GM23248 (cell line): Measurements from ENCODE around the gene CTIF. TPM values are rescaled to one million over a fixed set of nuclear protein-coding genes. Genes with fewer than 3 reads are reported as not detected.

Experiments used
- DNase-seq: peaks from one replicate; pipeline ENCODE4 v3.0.0-alpha.2; 2015
- H2AFZ ChIP-seq: fragments of 200-600 bp; sonication (generic); 2 replicates; pipeline ENCODE4 v1.6.1; 2016; ENCODE audit warnings: antibody characterized with exemption
- H3F3A ChIP-seq: fragments of 200-600 bp; sonication (generic); 2 replicates; pipeline ENCODE4 v1.6.1; 2016; ENCODE audit warnings: mild to moderate bottlenecking, antibody characterized with exemption, mixed run types; ENCODE audit not compliant: insufficient read depth
- H3K27ac ChIP-seq: fragments of 200-600 bp; sonication (generic); 2 replicates; pipeline ENCODE4 v1.5.1; 2016; ENCODE audit warnings: mild to moderate bottlenecking
- H3K27me3 ChIP-seq: fragments of 200-600 bp; sonication (generic); replicated peaks from 2 replicates; pipeline ENCODE4 v1.6.1; 2016; ENCODE audit warnings: mild to moderate bottlenecking; ENCODE audit not compliant: insufficient read depth
- H3K36me3 ChIP-seq: fragments of 200-600 bp; sonication (generic); 2 replicates; pipeline ENCODE4 v1.6.1; 2016; ENCODE audit warnings: low read depth, mild to moderate bottlenecking
- H3K4me1 ChIP-seq: fragments of 200-600 bp; sonication (generic); 2 replicates; pipeline ENCODE4 v1.6.1; 2016; ENCODE audit warnings: mild to moderate bottlenecking; ENCODE audit not compliant: insufficient read depth
- H3K4me2 ChIP-seq: fragments of 200-600 bp; sonication (generic); one replicate; pipeline ENCODE4 v1.6.1; 2016; ENCODE audit warnings: mild to moderate bottlenecking; ENCODE audit not compliant: unreplicated experiment
- H3K4me3 ChIP-seq: fragments of 200-600 bp; sonication (generic); 2 replicates; pipeline ENCODE4 v1.5.1; 2016; ENCODE audit warnings: mild to moderate bottlenecking
- H3K79me2 ChIP-seq: fragments of 200-600 bp; sonication (generic); 2 replicates; pipeline ENCODE4 v1.6.1; 2016; ENCODE audit warnings: mild to moderate bottlenecking; ENCODE audit not compliant: insufficient read depth
- H3K9ac ChIP-seq: fragments of 200-600 bp; sonication (generic); 2 replicates; pipeline ENCODE4 v1.6.1; 2016; ENCODE audit warnings: mild to moderate bottlenecking
- H3K9me2 ChIP-seq: fragments of 200-600 bp; sonication (generic); 2 replicates; pipeline ENCODE4 v1.6.1; 2016; ENCODE audit warnings: mixed run types, mild to moderate bottlenecking, moderate library complexity; ENCODE audit not compliant: insufficient read depth
- H3K9me3 ChIP-seq: fragments of 200-600 bp; sonication (generic); one replicate; pipeline ENCODE4 v1.6.1; 2017; ENCODE audit warnings: low read depth
- H4K20me1 ChIP-seq: fragments of 200-600 bp; sonication (generic); 2 replicates; pipeline ENCODE4 v1.6.0; 2016; ENCODE audit not compliant: insufficient read depth
- EZH2 ChIP-seq: fragments of 200-600 bp; sonication (generic); IDR thresholded peaks from 2 replicates; pipeline ENCODE4 v1.6.1; 2018; ENCODE audit warnings: antibody characterized with exemption, mild to moderate bottlenecking; ENCODE audit not compliant: insufficient read depth, poor library complexity, severe bottlenecking
- EZH2phosphoT487 ChIP-seq: fragments of 200-600 bp; sonication (generic); IDR thresholded peaks from 2 replicates; pipeline ENCODE4 v1.6.1; 2018; ENCODE audit warnings: antibody characterized with exemption, moderate library complexity, mild to moderate bottlenecking, low read depth; ENCODE audit not compliant: insufficient read depth
- WGBS, 2 experiments: methylation state at CpG; one replicate each; pipeline ENCODE4 v1.1.6; 2015 to 2017; ENCODE audit warnings: low lambda C conversion rate in 2 of 2, low coverage in 1 of 2; ENCODE audit errors: missing lambda C conversion rate in 2 of 2; 5-methylcytosine and 5-hydroxymethylcytosine counted together
- in situ Hi-C: fragments of 300-500 bp; cut with MboI; formaldehyde crosslinking; loops from 2 replicates; pipeline ENCODE4 v1.15.0; 2020
- polyA plus RNA-seq: library from polyadenylated mRNA; unstranded; fragments of >200 nt; fragmentation: Nextera tagmentation; extraction: Ambion mirVana; gene quantifications from 2 replicates; pipeline ENCODE4 v1.2.1, GENCODE V29; 2016
- total RNA-seq: library from RNA; depleted of rRNA; stranded (reverse); fragments of >200 nt; shearing (Covaris generic); gene quantifications from 2 replicates; pipeline ENCODE4 v1.2.3, GENCODE V29; 2014

CTIF gene
- total and polyA plus RNA-seq, 2 experiments from 2014 or later: 21.5 to 46.8 TPM

DNA sequence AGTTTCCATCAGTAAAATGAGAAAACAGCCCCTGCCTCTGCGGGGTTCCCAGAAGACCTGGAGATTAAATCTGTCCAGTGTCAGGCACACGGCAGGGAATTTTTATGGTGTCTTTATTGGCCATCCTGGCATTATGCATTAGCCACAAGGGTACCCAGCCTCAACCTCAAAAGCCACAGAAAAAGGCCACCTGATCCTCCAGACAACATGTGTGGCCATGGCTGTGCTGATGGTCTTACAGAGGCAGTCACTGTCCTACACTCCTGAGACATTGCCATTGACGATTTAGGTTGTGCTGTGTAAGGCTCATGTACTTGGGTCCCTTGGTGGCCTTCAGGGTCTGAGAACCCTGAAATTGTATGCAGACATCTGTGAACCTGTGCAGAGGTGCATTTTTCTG lies 296.3 kb downstream of the CTIF start:
- Histone ChIP-seq H3K79me2 (peaks cover 24% of the 10 kb centered on the region), H3K27me3 (no peaks in the 10 kb centered on the region), H4K20me1 (no peaks in the 10 kb centered on the region), H3F3A (peaks cover 37% of the 10 kb centered on the region), H3K4me2 (peak overlapping the region; percentile 31), H2AFZ (no peak overlapping the region), H3K4me1 (peaks cover 64% of the 10 kb centered on the region), H3K4me3 (no peak overlapping the region), H3K9me2 (no peaks in the 10 kb centered on the region), H3K9me3 (no peaks in the 10 kb centered on the region), H3K27ac (peak overlapping the region; percentile 74), H3K36me3 (no peaks in the 10 kb centered on the region), H3K9ac (peak overlapping the region; percentile 40; the same call in 1 of the 2 replicates)
- no peak for TF ChIP-seq EZH2
- TF ChIP-seq EZH2phosphoT487: no peak
- WGBS, 2 experiments: 84 to 89% methylated on average over 3 of the region's 3 CpGs
- no peak for DNase-seq
- in situ Hi-C loops: no loop called here

DNA sequence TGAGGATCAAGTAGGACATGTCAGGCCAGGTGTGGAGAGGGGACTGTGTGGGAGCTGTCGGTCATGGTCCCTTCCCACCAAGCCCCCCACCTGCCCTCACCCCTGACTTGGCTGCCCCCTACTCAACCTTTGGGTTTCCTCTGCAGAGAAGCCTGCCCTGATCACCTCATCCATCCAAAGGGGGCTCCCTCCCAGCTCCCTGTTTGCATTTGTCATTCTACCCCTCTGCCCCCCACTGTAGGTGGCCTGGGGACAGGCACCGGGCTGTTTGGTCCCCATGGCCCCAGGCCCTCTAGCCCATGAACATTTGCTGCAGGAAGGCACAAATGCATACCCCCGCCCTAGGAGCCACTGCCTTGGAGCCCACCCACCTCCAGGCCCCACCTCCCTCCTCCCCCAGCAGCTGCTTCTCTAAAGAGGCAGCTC lies 296.9 kb downstream of the CTIF start:
- Histone ChIP-seq H3K4me3 (no peak overlapping the region), H3K79me2 (peaks cover 18% of the 10 kb centered on the region), H3K27ac (no peak overlapping the region), H3K9ac (no peak overlapping the region), H3K27me3 (no peaks in the 10 kb centered on the region), H3K4me2 (no peak overlapping the region), H3K36me3 (no peaks in the 10 kb centered on the region), H3F3A (peaks cover 40% of the 10 kb centered on the region), H3K9me3 (no peaks in the 10 kb centered on the region), H4K20me1 (no peaks in the 10 kb centered on the region), H3K4me1 (peaks cover 68% of the 10 kb centered on the region), H2AFZ (no peak overlapping the region), H3K9me2 (no peaks in the 10 kb centered on the region)
- 75 to 84% methylated on average over 2 to 3 of the region's 3 CpGs for WGBS, 2 experiments
- in situ Hi-C loops: no loop called here
- TF ChIP-seq EZH2phosphoT487 (no peak), EZH2 (no peak)
- no peak for DNase-seq

DNA sequence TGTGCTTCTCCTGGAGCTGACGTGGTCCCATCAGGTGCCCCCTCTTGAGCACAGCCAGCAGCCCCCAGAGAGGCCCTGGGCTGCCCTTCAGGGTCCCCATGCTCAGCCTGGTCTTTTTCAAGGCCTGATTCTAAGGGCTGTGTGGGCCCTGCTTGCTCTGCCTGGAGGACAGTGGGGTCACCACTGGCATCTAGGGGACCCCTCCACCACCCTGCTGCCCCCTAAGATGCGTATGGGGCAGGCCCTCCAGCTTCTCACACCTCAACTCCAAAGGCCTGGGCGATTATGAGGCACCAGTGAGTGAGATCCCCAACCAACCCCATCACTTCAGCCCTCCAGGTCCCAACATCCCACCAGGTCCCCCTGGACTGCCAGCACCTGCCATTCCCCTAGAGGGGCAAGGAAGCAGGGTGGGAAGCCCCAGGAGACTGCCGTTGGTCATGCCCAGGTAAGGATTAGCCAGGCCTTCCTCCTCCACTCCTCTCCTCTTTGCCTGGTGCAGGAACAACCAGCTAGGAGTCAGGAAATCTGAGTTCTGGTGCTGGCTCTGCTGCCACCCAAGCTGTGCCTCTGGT lies 297.5 kb downstream of the CTIF start:
- no peak for TF ChIP-seq EZH2phosphoT487
- no peak for TF ChIP-seq EZH2
- Histone ChIP-seq H3F3A (peaks cover 40% of the 10 kb centered on the region), H3K4me2 (no peak overlapping the region), H3K79me2 (peaks cover 12% of the 10 kb centered on the region), H3K27ac (no peak overlapping the region), H4K20me1 (no peaks in the 10 kb centered on the region), H3K9me2 (no peaks in the 10 kb centered on the region), H3K27me3 (no peaks in the 10 kb centered on the region), H3K4me1 (peaks cover 74% of the 10 kb centered on the region), H2AFZ (no peak overlapping the region), H3K9ac (no peak overlapping the region), H3K4me3 (no peak overlapping the region), H3K9me3 (no peaks in the 10 kb centered on the region), H3K36me3 (no peaks in the 10 kb centered on the region)
- 77 to 80% methylated on average over 4 of the region's 4 CpGs for WGBS, 2 experiments
- DNase-seq: no peak
- in situ Hi-C loops: no loop called here

GRCh38 chr18:48836806-48837615 lies 298.2 kb downstream of the CTIF start:
- Histone ChIP-seq H3K4me3 (no peak overlapping the region), H3K36me3 (no peaks in the 10 kb centered on the region), H3K9me3 (no peaks in the 10 kb centered on the region), H3K4me2 (no peak overlapping the region), H2AFZ (no peak overlapping the region), H3K9ac (no peak overlapping the region), H3K79me2 (peaks cover 5% of the 10 kb centered on the region; the same call in 1 of the 2 replicates), H3K27ac (no peak overlapping the region), H3K9me2 (no peaks in the 10 kb centered on the region), H3F3A (peaks cover 40% of the 10 kb centered on the region), H3K27me3 (no peaks in the 10 kb centered on the region), H3K4me1 (peaks cover 71% of the 10 kb centered on the region), H4K20me1 (no peaks in the 10 kb centered on the region)
- no peak for TF ChIP-seq EZH2
- WGBS, 2 experiments: 95 to 98% methylated on average over 12 to 13 of the region's 13 CpGs
- DNase-seq: no peak
- in situ Hi-C loops: no loop called here
